ENCODE measurements around the gene HCN2.

HCN2 gene

DNA sequence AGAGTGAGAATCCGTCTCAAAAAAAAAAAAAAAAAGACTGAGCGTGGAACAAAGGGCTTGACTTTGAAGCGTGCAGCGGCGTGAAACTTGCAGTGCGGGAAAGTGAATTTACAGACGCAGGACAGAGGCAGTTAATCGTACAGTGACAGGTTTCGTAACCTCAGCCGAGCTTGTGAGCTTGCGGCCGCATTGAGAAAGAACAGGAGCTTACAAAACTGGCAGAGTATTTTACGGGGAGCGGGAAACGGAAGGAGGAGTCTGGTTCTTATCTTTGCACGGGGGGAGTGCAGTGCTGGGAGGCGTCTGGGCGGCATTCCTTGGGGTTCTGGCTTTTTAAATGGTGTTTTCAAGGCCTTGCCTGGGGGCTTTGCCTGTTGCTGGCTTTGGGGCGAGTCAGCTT is 23.3 kb upstream of the HCN2 start:
- H3K27ac ChIP-seq (ENCODE audit: poor library complexity, severe bottlenecking), result no peak overlapping the region
- no peak overlapping the region for H3K4me3 ChIP-seq (ENCODE audit: severe bottlenecking)
- no peaks in the 10 kb centered on the region for H3K9me3 ChIP-seq (ENCODE audit: severe bottlenecking)
- no peaks in the 10 kb centered on the region for H3K36me3 ChIP-seq (ENCODE audit: low read depth)
- ATAC-seq (ENCODE audit: low read depth), result no peak
- no peak for DNase-seq (ENCODE audit: low spot score)
- no peaks in the 10 kb centered on the region for H3K27me3 ChIP-seq (ENCODE audit: insufficient read depth, poor library complexity, severe bottlenecking)
- TF ChIP-seq CTCF (IDR thresholded peaks at IDR 0.05; ENCODE audit: poor library complexity, severe bottlenecking), result no peak
- no peaks in the 10 kb centered on the region for H3K4me1 ChIP-seq (ENCODE audit: insufficient read depth, poor library complexity, severe bottlenecking)

DNA sequence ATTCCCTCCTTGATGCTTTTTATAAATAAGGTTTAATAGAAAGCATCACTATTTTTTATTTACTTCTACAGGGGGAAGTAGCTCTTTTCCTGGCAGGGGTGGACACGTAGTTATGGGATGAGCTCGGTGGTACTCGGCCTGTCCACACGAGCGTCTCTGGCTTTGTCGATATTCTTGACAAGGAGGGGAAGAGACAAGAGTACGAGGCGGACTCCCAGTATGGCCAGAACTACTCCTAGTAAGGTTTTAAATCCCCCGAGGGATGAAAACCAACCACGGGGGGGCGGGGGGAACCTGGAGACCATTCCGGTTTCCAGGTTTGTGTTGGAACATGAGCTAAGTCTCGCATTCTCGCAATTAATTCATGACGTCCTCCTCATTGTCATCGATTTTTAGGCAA is 22.8 kb upstream of the HCN2 start:
- Histone ChIP-seq H3K27ac (ENCODE audit: poor library complexity, severe bottlenecking) (no peak overlapping the region), H3K4me3 (ENCODE audit: severe bottlenecking) (no peak overlapping the region), H3K36me3 (ENCODE audit: low read depth) (no peaks in the 10 kb centered on the region), H3K9me3 (ENCODE audit: severe bottlenecking) (no peaks in the 10 kb centered on the region), H3K4me1 (ENCODE audit: insufficient read depth, poor library complexity, severe bottlenecking) (no peaks in the 10 kb centered on the region), H3K27me3 (ENCODE audit: insufficient read depth, poor library complexity, severe bottlenecking) (no peaks in the 10 kb centered on the region)
- no peak for DNase-seq (ENCODE audit: low spot score)
- TF ChIP-seq CTCF (IDR thresholded peaks at IDR 0.05; ENCODE audit: poor library complexity, severe bottlenecking), result no peak
- ATAC-seq (ENCODE audit: low read depth), result no peak

- H3K27me3 ChIP-seq (ENCODE audit: insufficient read depth, poor library complexity, severe bottlenecking), result no peaks in the 10 kb centered on the region
- no peak for TF ChIP-seq CTCF (IDR thresholded peaks at IDR 0.05; ENCODE audit: poor library complexity, severe bottlenecking)
- H3K4me3 ChIP-seq (ENCODE audit: severe bottlenecking), result no peak overlapping the region
- H3K27ac ChIP-seq (ENCODE audit: poor library complexity, severe bottlenecking), result no peak overlapping the region
- H3K36me3 ChIP-seq (ENCODE audit: low read depth), result no peaks in the 10 kb centered on the region
- H3K4me1 ChIP-seq (ENCODE audit: insufficient read depth, poor library complexity, severe bottlenecking), result no peaks in the 10 kb centered on the region
- H3K9me3 ChIP-seq (ENCODE audit: severe bottlenecking), result no peaks in the 10 kb centered on the region
- no peak for DNase-seq (ENCODE audit: low spot score)
- ATAC-seq (ENCODE audit: low read depth), result no peak
Measured at GRCh38 chr19:567296-567900, 22.3 kb upstream of the HCN2 start.

DNA sequence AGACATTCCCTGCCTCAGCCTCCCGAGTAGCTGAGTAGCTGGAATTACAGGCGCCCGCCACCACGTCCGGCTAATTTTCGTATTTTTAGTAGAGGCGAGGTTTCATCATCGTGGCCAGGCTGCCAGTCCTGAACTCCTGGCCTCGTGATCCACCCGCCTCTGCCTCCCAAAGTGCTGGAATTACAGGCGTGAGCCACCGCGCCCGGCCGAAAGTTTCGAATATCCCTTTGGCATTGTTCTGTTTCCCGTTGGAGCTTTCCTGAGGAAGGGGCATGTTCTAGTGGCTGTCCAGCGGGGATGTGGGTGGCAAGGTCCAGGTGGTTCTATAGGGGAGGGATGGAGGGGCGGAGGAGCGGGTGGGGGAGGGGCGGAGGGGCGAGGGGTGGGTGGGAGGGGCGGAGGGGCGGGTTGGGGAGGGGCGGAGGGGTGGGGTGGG is 19.4 kb upstream of the HCN2 start:
- H3K27ac ChIP-seq (ENCODE audit: poor library complexity, severe bottlenecking), result no peak overlapping the region
- no peak for ATAC-seq (ENCODE audit: low read depth)
- no peak for DNase-seq (ENCODE audit: low spot score)
- peaks cover 7% of the 10 kb centered on the region for H3K4me1 ChIP-seq (ENCODE audit: insufficient read depth, poor library complexity, severe bottlenecking)
- H3K4me3 ChIP-seq (ENCODE audit: severe bottlenecking), result no peak overlapping the region
- 0 out of 2 replicates have a peak, but pooled peaks cover 4% of the 10 kb centered on the region for H3K36me3 ChIP-seq (ENCODE audit: low read depth)
- H3K9me3 ChIP-seq (ENCODE audit: severe bottlenecking), result no peaks in the 10 kb centered on the region
- TF ChIP-seq CTCF (IDR thresholded peaks at IDR 0.05; ENCODE audit: poor library complexity, severe bottlenecking), result no peak
- no peaks in the 10 kb centered on the region for H3K27me3 ChIP-seq (ENCODE audit: insufficient read depth, poor library complexity, severe bottlenecking)

GRCh38 chr19:570937-571565 is 18.6 kb upstream of the HCN2 start:
- ATAC-seq (ENCODE audit: low read depth) (no peak; the same call in 2 of the 3 replicates), DNase-seq (ENCODE audit: low spot score) (no peak)
- TF ChIP-seq CTCF (IDR thresholded peaks at IDR 0.05; ENCODE audit: poor library complexity, severe bottlenecking), result no peak
- H3K36me3 ChIP-seq (ENCODE audit: low read depth), result 0 out of 2 replicates have a peak, but pooled peaks cover 4% of the 10 kb centered on the region
- H3K9me3 ChIP-seq (ENCODE audit: severe bottlenecking), result no peaks in the 10 kb centered on the region
- H3K4me3 ChIP-seq (ENCODE audit: severe bottlenecking), result peak overlapping the region; percentile 82
- H3K4me1 ChIP-seq (ENCODE audit: insufficient read depth, poor library complexity, severe bottlenecking), result peaks cover 7% of the 10 kb centered on the region
- peak overlapping the region; percentile 93 for H3K27ac ChIP-seq (ENCODE audit: poor library complexity, severe bottlenecking)
- H3K27me3 ChIP-seq (ENCODE audit: insufficient read depth, poor library complexity, severe bottlenecking), result no peaks in the 10 kb centered on the region

Data from RWPE2 (cell line).